Measurements from ENCODE around the gene ABLIM3.

- TF ChIP-seq CTCF (IDR thresholded peaks at IDR 0.05; ENCODE audit: low read length) (no peak), EZH2phosphoT487 (IDR thresholded peaks at IDR 0.05; ENCODE audit: low read length) (no peak)
These were observed 6.4 kb upstream of the ABLIM3 start for GRCh38 chr5:149134778-149135500.

Measured in MM.1S (cell line).